PC-3 (cell line): Measurements from ENCODE around the gene OR4D1. TPM values are rescaled to one million over a fixed set of nuclear protein-coding genes. Genes with fewer than 3 reads are reported as not detected.

Source experiments
- ATAC-seq: fragments of 200-7000 bp; cut with Tn5 transposase; 2 replicates; pipeline ENCODE4 v1.9.1; 2020; ENCODE audit warnings: mild to moderate bottlenecking, moderate library complexity
- BruUV-seq: library from RNA; stranded (reverse); fragments of 400-500 nt; replicated peaks from 2 replicates; lab custom pipeline; 2021; lab: Mats Ljungman, UMichigan
- CTCF ChIA-PET: fragments of 300-600 bp; sonication (Branson Sonifier 250); formaldehyde crosslinking; loops from one replicate; lab custom pipeline; 2022; ENCODE audit warnings: antibody characterized with exemption; lab: Charles Lee
- POLR2A ChIA-PET: fragments of 300-600 bp; sonication (Branson Sonifier 250); formaldehyde crosslinking; loops from one replicate; lab custom pipeline; 2022; ENCODE audit warnings: antibody characterized with exemption; ENCODE audit not compliant: unreplicated experiment; lab: Charles Lee
- DNase-seq: peaks from one replicate; pipeline ENCODE4 v3.0.0-alpha.2; 2015
- H2AFZ ChIP-seq: fragments of 300-600 bp; sonication (generic); 2 replicates; pipeline ENCODE4 v1.6.0; 2016; ENCODE audit warnings: antibody characterized with exemption, low read length
- H3F3A ChIP-seq: fragments of 300-600 bp; sonication (generic); one replicate; pipeline ENCODE4 v1.6.0; 2017; ENCODE audit warnings: antibody characterized with exemption, low read length, control low read depth, mild to moderate bottlenecking; ENCODE audit not compliant: unreplicated experiment
- H3K27ac ChIP-seq: fragments of 300-600 bp; sonication (generic); 2 replicates; pipeline ENCODE4 v1.5.1; 2016; ENCODE audit warnings: mild to moderate bottlenecking, low read length
- H3K27me3 ChIP-seq: fragments of 300-600 bp; sonication (generic); 2 replicates; pipeline ENCODE4 v1.6.1; 2016; ENCODE audit warnings: low read length, mixed read lengths
- H3K36me3 ChIP-seq: fragments of 300-600 bp; sonication (generic); 2 replicates; pipeline ENCODE4 v1.6.1; 2016; ENCODE audit warnings: low read depth, mixed run types, low read length, mixed read lengths
- H3K4me1 ChIP-seq: fragments of 300-600 bp; sonication (generic); 2 replicates; pipeline ENCODE4 v1.5.1; 2016; ENCODE audit warnings: low read length; ENCODE audit not compliant: insufficient read depth
- H3K4me2 ChIP-seq: fragments of 300-600 bp; sonication (generic); 2 replicates; pipeline ENCODE4 v1.6.0; 2016; ENCODE audit warnings: low read length
- H3K4me3 ChIP-seq: fragments of 300-600 bp; sonication (generic); 2 replicates; pipeline ENCODE4 v1.5.1; 2016; ENCODE audit warnings: mild to moderate bottlenecking, low read length, mixed read lengths
- H3K79me2 ChIP-seq: fragments of 300-600 bp; sonication (generic); 2 replicates; pipeline ENCODE4 v1.6.1; 2017; ENCODE audit warnings: low read length, mixed read lengths
- H3K9ac ChIP-seq: fragments of 300-600 bp; sonication (generic); 2 replicates; pipeline ENCODE4 v1.6.0; 2016; ENCODE audit warnings: mild to moderate bottlenecking, low read length
- H3K9me2 ChIP-seq: fragments of 300-600 bp; sonication (generic); replicated peaks from 2 replicates; pipeline ENCODE4 v1.6.1; 2016; ENCODE audit warnings: mixed run types, low read length, mixed read lengths
- H3K9me3 ChIP-seq: fragments of 300-600 bp; sonication (generic); 2 replicates; pipeline ENCODE4 v1.6.1; 2016; ENCODE audit warnings: low read length, mixed read lengths
- H4K20me1 ChIP-seq: fragments of 300-600 bp; sonication (generic); 2 replicates; pipeline ENCODE4 v1.6.1; 2016; ENCODE audit warnings: low read length, mixed read lengths
- CTCF ChIP-seq: fragments of 300-600 bp; sonication (generic); conservative IDR thresholded peaks from 2 replicates; pipeline ENCODE4 v1.5.1; 2017; ENCODE audit warnings: antibody characterized with exemption, low read depth, mild to moderate bottlenecking, low read length
- EZH2 ChIP-seq: fragments of 300-600 bp; sonication (generic); IDR thresholded peaks from one replicate; pipeline ENCODE4 v1.6.1; 2017; ENCODE audit warnings: antibody characterized with exemption, mild to moderate bottlenecking, low read length; ENCODE audit not compliant: unreplicated experiment
- EZH2phosphoT487 ChIP-seq: fragments of 300-600 bp; sonication (generic); IDR thresholded peaks from 2 replicates; pipeline ENCODE4 v1.6.1; 2018; ENCODE audit warnings: mild to moderate bottlenecking, antibody characterized with exemption, low read length, borderline replicate concordance
- intact Hi-C: fragments of 100-400 bp; cut with micrococcal nuclease; formaldehyde crosslinking; loops from 2 replicates; pipeline ENCODE4 v1.9.0; 2023
- total RNA-seq: library from RNA; depleted of rRNA; stranded (reverse); fragments of >200 nt; gene quantifications from 2 replicates; pipeline ENCODE4 v1.2.3, GENCODE V29; 2014

OR4D1 gene
- total RNA-seq, 1 experiment from 2014 or later = not detected

GRCh38 chr17:58174871-58175270 lies 26.7 kb downstream of the OR4D1 start:
- TF ChIP-seq EZH2phosphoT487 (no peak), CTCF (no peak), EZH2 (no peak)
- Histone ChIP-seq H3K4me1 (no peaks in the 10 kb centered on the region), H4K20me1 (no peaks in the 10 kb centered on the region), H3K9me2 (no peaks in the 10 kb centered on the region), H3K9ac (no peak overlapping the region), H3K36me3 (no peaks in the 10 kb centered on the region), H3K4me3 (no peak overlapping the region), H2AFZ (no peak overlapping the region), H3K27me3 (peaks cover 30% of the 10 kb centered on the region), H3K9me3 (no peaks in the 10 kb centered on the region), H3K4me2 (no peak overlapping the region), H3K79me2 (no peaks in the 10 kb centered on the region), H3K27ac (no peak overlapping the region), H3F3A (no peaks in the 10 kb centered on the region)
- ChIA-PET POLR2A (no interaction called here), CTCF (no interaction called here)
- ATAC-seq (no peak), DNase-seq (no peak)
- intact Hi-C loops = no loop called here
- BruUV-seq = no TSS peak

GRCh38 chr17:58176200-58176599 lies 28.0 kb downstream of the OR4D1 start:
- CTCF ChIA-PET = interaction anchor here (0.7 kb wide), 1 partner anchor 319 kb away, joined by 3 read pairs; no protein-coding TSS in a partner anchor
- POLR2A ChIA-PET = interaction anchor here (0.5 kb wide), 1 partner anchor 1890 kb away, joined by 5 read pairs; no protein-coding TSS in a partner anchor
- H3F3A ChIP-seq = no peaks in the 10 kb centered on the region
- no peak overlapping the region for H3K27ac ChIP-seq
- peak; percentile 31 for DNase-seq
- H3K27me3 ChIP-seq = peaks cover 18% of the 10 kb centered on the region
- no peaks in the 10 kb centered on the region for H4K20me1 ChIP-seq
- no peaks in the 10 kb centered on the region for H3K36me3 ChIP-seq
- intact Hi-C loops = no loop called here
- H3K9me2 ChIP-seq = no peaks in the 10 kb centered on the region
- H3K9ac ChIP-seq = no peak overlapping the region
- no peak overlapping the region for H3K4me2 ChIP-seq
- no peak overlapping the region for H3K4me3 ChIP-seq
- H2AFZ ChIP-seq = no peak overlapping the region
- no TSS peak for BruUV-seq
- no peak for ATAC-seq
- TF ChIP-seq EZH2 = no peak
- TF ChIP-seq CTCF = no peak
- no peak for TF ChIP-seq EZH2phosphoT487
- H3K4me1 ChIP-seq = no peaks in the 10 kb centered on the region
- H3K9me3 ChIP-seq = no peaks in the 10 kb centered on the region
- H3K79me2 ChIP-seq = no peaks in the 10 kb centered on the region

- H3K27ac ChIP-seq = no peak overlapping the region
- no peaks in the 10 kb centered on the region for H3K36me3 ChIP-seq
- no peak overlapping the region for H3K4me2 ChIP-seq
- H4K20me1 ChIP-seq = no peaks in the 10 kb centered on the region
- no peak overlapping the region for H3K9ac ChIP-seq
- DNase-seq (no peak), ATAC-seq (no peak)
- no TSS peak for BruUV-seq
- CTCF ChIA-PET = no interaction called here
- H3F3A ChIP-seq = no peaks in the 10 kb centered on the region
- H3K9me2 ChIP-seq = no peaks in the 10 kb centered on the region
- no peak overlapping the region for H2AFZ ChIP-seq
- no peaks in the 10 kb centered on the region for H3K27me3 ChIP-seq
- H3K9me3 ChIP-seq = no peaks in the 10 kb centered on the region
- H3K79me2 ChIP-seq = no peaks in the 10 kb centered on the region
- no peak for TF ChIP-seq EZH2phosphoT487
- no peak for TF ChIP-seq EZH2
- no peak for TF ChIP-seq CTCF
- H3K4me1 ChIP-seq = peaks cover 8% of the 10 kb centered on the region
- POLR2A ChIA-PET = no interaction called here
- intact Hi-C loops = loop anchor here (10.0 kb wide), 1 partner anchor 577 kb away; no protein-coding TSS in a partner anchor
- no peak overlapping the region for H3K4me3 ChIP-seq
These were observed 33.6 kb downstream of the OR4D1 start for GRCh38 chr17:58181796-58182195.
